ENCODE measurements around the gene CLTB. TPM values are rescaled to one million over a fixed set of nuclear protein-coding genes. Genes with fewer than 3 reads are reported as not detected.
A peak's percentile ranks its signal among the peaks of the same experiment; 100 is the strongest.

The CLTB gene
- total and polyA plus RNA-seq, 10 donors: 51.9 to 98.4 (median 63.9) TPM

- H3K4me1 ChIP-seq: peaks cover 1 to 77% (median 25%) of the 10 kb centered on the region in 6 donors
- no peak overlapping the region for H3K27ac ChIP-seq
- H3K4me3 ChIP-seq: no peak overlapping the region
- intact Hi-C loops (cut with DNase I; ENCODE audit: low total_unique reads): no loop called here
- no peak for DNase-seq
- H3K36me3 ChIP-seq: peaks cover 0 to 51% (median 10%) of the 10 kb centered on the region in 6 donors
- no peaks in the 10 kb centered on the region for H3K27me3 ChIP-seq (replicated peaks in 1 of 7)
- no peaks in the 10 kb centered on the region for H3K9me3 ChIP-seq
- WGBS, 5 donors: 94 to 99% (median 98%) methylated on average over 4 of the region's 4 CpGs
- no peak for TF ChIP-seq CTCF (IDR thresholded peaks at IDR 0.05 in 8 of 11, conservative IDR thresholded peaks at IDR 0.05 in 3 of 11)
- no peak for TF ChIP-seq POLR2AphosphoS5 (IDR thresholded peaks at IDR 0.05)
- TF ChIP-seq POLR2A (IDR thresholded peaks at IDR 0.05): no peak
Measured at GRCh38 chr5:176454724-176455394, 38.5 kb upstream of the CLTB start.

- Histone ChIP-seq H3K27me3 (replicated peaks in 1 of 7) (no peaks in the 10 kb centered on the region), H3K36me3 (peaks cover 0 to 39% (median 10%) of the 10 kb centered on the region in 6 donors), H3K4me1 (peaks cover 17 to 64% (median 54%) of the 10 kb centered on the region in 6 donors), H3K9me3 (no peaks in the 10 kb centered on the region), H3K4me3 (no peak overlapping the region), H3K27ac (no peak overlapping the region)
- intact Hi-C loops (cut with DNase I; ENCODE audit: low total_unique reads): no loop called here
- no peak for TF ChIP-seq POLR2AphosphoS5 (IDR thresholded peaks at IDR 0.05)
- no peak for TF ChIP-seq POLR2A (IDR thresholded peaks at IDR 0.05)
- no peak for TF ChIP-seq CTCF (IDR thresholded peaks at IDR 0.05 in 8 of 11, conservative IDR thresholded peaks at IDR 0.05 in 3 of 11)
- WGBS, 5 donors: 54 to 84% (median 79%) methylated on average over 1 of the region's 1 CpG
- DNase-seq: no peak
Measured at GRCh38 chr5:176450077-176450476, 33.7 kb upstream of the CLTB start.

- intact Hi-C loops (cut with DNase I; ENCODE audit: low total_unique reads): loop anchor here (2.0 to 10.0 kb wide), 2 partner anchors 31 to 87 kb away; partner anchors contain the start of genes CLTB and RNF44
Measured at GRCh38 chr5:176447978-176448608, 31.8 kb upstream of the CLTB start, which contains the start of gene FAF2. Gene FAF2 (plus strand): TSS chr5:176448385. CDS start chr5:176448408, 23 bp downstream.

More at GRCh38 chr5:176447978-176448608, 31.8 kb upstream of the CLTB start, which contains the start of gene FAF2:
- Histone ChIP-seq H3K9me3 (no peaks in the 10 kb centered on the region), H3K4me1 (peaks cover 17 to 60% (median 54%) of the 10 kb centered on the region in 6 donors), H3K4me3 (peak within 1 kb of the TSS; percentile 64 to 92 (median 78)), H3K27ac (peak within 1 kb of the TSS; percentile 89 to 97 (median 96)), H3K27me3 (replicated peaks in 1 of 7) (no peaks in the 10 kb centered on the region), H3K36me3 (peaks cover 0 to 19% (median under 1%) of the 10 kb centered on the region in 6 donors)
- peak; percentile 99 for DNase-seq
- 0 to 1% (median 0%) methylated on average over 33 to 50 of the region's 50 CpGs for whole genome bisulfite sequencing, 5 donors
- TF ChIP-seq POLR2AphosphoS5 (IDR thresholded peaks at IDR 0.05): peak; percentile 90 to 97 (median 91)
- no peak for TF ChIP-seq POLR2A (IDR thresholded peaks at IDR 0.05)
- TF ChIP-seq CTCF (IDR thresholded peaks at IDR 0.05 in 8 of 11, conservative IDR thresholded peaks at IDR 0.05 in 3 of 11): peak; percentile 100
